OCI-LY3 (cell line): ENCODE measurements around the gene FBXO17.

Experiments
- H2AFZ ChIP-seq: fragments of 200-600, 300-600 bp; shearing (Covaris generic); 2 replicates; pipeline ENCODE4 v1.6.0; 2014; ENCODE audit warnings: antibody characterized with exemption, low read depth, low read length
- H3K27ac ChIP-seq: fragments of 200-600, 300-600 bp; sonication (generic); 2 replicates; pipeline ENCODE4 v1.5.1; 2014; ENCODE audit warnings: mild to moderate bottlenecking, low read length, moderate library complexity, mixed read lengths
- H3K27me3 ChIP-seq: fragments of 200-600, 300-600 bp; sonication (generic); 2 replicates; pipeline ENCODE4 v1.6.1; 2014; ENCODE audit warnings: low read depth, low read length, mixed read lengths
- H3K36me3 ChIP-seq: fragments of 200-600, 300-600 bp; sonication (generic); replicated peaks from 2 replicates; pipeline ENCODE3; 2014; ENCODE audit warnings: low read depth, low read length, mixed read lengths
- H3K4me1 ChIP-seq: fragments of 300-600, 200-600 bp; sonication (generic); 2 replicates; pipeline ENCODE4 v1.6.1; 2014; ENCODE audit warnings: low read length, mixed read lengths
- H3K4me2 ChIP-seq: fragments of 200-600, 300-600 bp; sonication (generic); 2 replicates; pipeline ENCODE4 v1.6.1; 2014; ENCODE audit warnings: low read length, mixed read lengths
- H3K4me3 ChIP-seq: fragments of 300-600, 200-600 bp; sonication (generic); 2 replicates; pipeline ENCODE4 v1.5.1; 2014; ENCODE audit warnings: antibody characterized with exemption, mild to moderate bottlenecking, low read length, moderate library complexity
- H3K79me2 ChIP-seq: fragments of 300-600, 200-600 bp; shearing (Covaris generic); 2 replicates; pipeline ENCODE4 v1.6.1; 2014; ENCODE audit warnings: mild to moderate bottlenecking, low read length, mixed read lengths
- H3K9ac ChIP-seq: fragments of 300-600, 200-600 bp; shearing (Covaris generic); 2 replicates; pipeline ENCODE4 v1.6.0; 2014; ENCODE audit warnings: mild to moderate bottlenecking, low read length, moderate library complexity
- H3K9me3 ChIP-seq: fragments of 200-600, 300-600 bp; shearing (Covaris generic); 2 replicates; pipeline ENCODE4 v1.6.1; 2014; ENCODE audit warnings: low read length, mixed read lengths; ENCODE audit not compliant: insufficient read depth
- H4K20me1 ChIP-seq: fragments of 200-600, 300-600 bp; sonication (generic); 2 replicates; pipeline ENCODE4 v1.6.1; 2016; ENCODE audit warnings: low read length, mixed read lengths; ENCODE audit not compliant: insufficient read depth
- CTCF ChIP-seq: fragments of 200-600, 300-600 bp; sonication (generic); IDR thresholded peaks from 2 replicates; pipeline ENCODE4 v1.5.1; 2014; ENCODE audit warnings: antibody characterized with exemption, low read length, low read depth
- EZH2phosphoT487 ChIP-seq: fragments of 200-600 bp; shearing (Covaris generic); IDR thresholded peaks from 2 replicates; pipeline ENCODE4 v1.6.1; 2018; ENCODE audit warnings: antibody characterized with exemption, mixed run types, low read depth

FBXO17 gene

GRCh38 chr19:38917921-38918491 is 57.5 kb downstream of the FBXO17 start:
- no peak overlapping the region for H3K4me2 ChIP-seq
- H3K4me3 ChIP-seq: no peak overlapping the region
- no peaks in the 10 kb centered on the region for H3K79me2 ChIP-seq
- no peaks in the 10 kb centered on the region for H3K27me3 ChIP-seq
- no peaks in the 10 kb centered on the region for H3K4me1 ChIP-seq
- peaks cover 20% of the 10 kb centered on the region for H3K36me3 ChIP-seq
- no peaks in the 10 kb centered on the region for H3K9me3 ChIP-seq
- H3K27ac ChIP-seq: no peak overlapping the region
- no peak overlapping the region for H3K9ac ChIP-seq
- H2AFZ ChIP-seq: no peak overlapping the region
- peak; percentile 9; the same call in 1 of the 2 replicates for TF ChIP-seq CTCF
- TF ChIP-seq EZH2phosphoT487: no peak
- no peaks in the 10 kb centered on the region for H4K20me1 ChIP-seq

- Histone ChIP-seq H3K9me3 (no peaks in the 10 kb centered on the region), H3K9ac (no peak overlapping the region), H2AFZ (no peak overlapping the region), H3K36me3 (peaks cover 20% of the 10 kb centered on the region), H3K4me3 (no peak overlapping the region), H4K20me1 (no peaks in the 10 kb centered on the region), H3K79me2 (no peaks in the 10 kb centered on the region), H3K4me1 (no peaks in the 10 kb centered on the region), H3K27ac (no peak overlapping the region), H3K27me3 (no peaks in the 10 kb centered on the region), H3K4me2 (no peak overlapping the region)
- TF ChIP-seq CTCF (no peak), EZH2phosphoT487 (no peak)
Observed at GRCh38 chr19:38917516-38917915, 58.0 kb downstream of the FBXO17 start.

GRCh38 chr19:38915329-38916321 is 59.9 kb downstream of the FBXO17 start:
- Histone ChIP-seq H3K27me3 (no peaks in the 10 kb centered on the region), H3K4me2 (no peak overlapping the region), H4K20me1 (no peaks in the 10 kb centered on the region), H3K9me3 (no peaks in the 10 kb centered on the region), H3K79me2 (no peaks in the 10 kb centered on the region), H3K4me1 (no peaks in the 10 kb centered on the region), H3K9ac (no peak overlapping the region), H3K4me3 (no peak overlapping the region), H3K27ac (no peak overlapping the region), H2AFZ (no peak overlapping the region), H3K36me3 (peaks cover 3% of the 10 kb centered on the region)
- TF ChIP-seq EZH2phosphoT487 (no peak), CTCF (no peak)

GRCh38 chr19:38913958-38914357 is 61.6 kb downstream of the FBXO17 start:
- no peak overlapping the region for H3K4me3 ChIP-seq
- no peak for TF ChIP-seq EZH2phosphoT487
- no peak for TF ChIP-seq CTCF
- H3K27ac ChIP-seq: no peak overlapping the region
- H3K9me3 ChIP-seq: no peaks in the 10 kb centered on the region
- no peak overlapping the region for H2AFZ ChIP-seq
- H3K27me3 ChIP-seq: no peaks in the 10 kb centered on the region
- no peak overlapping the region for H3K9ac ChIP-seq
- no peaks in the 10 kb centered on the region for H3K4me1 ChIP-seq
- no peaks in the 10 kb centered on the region for H4K20me1 ChIP-seq
- no peak overlapping the region for H3K4me2 ChIP-seq
- H3K79me2 ChIP-seq: no peaks in the 10 kb centered on the region
- no peaks in the 10 kb centered on the region for H3K36me3 ChIP-seq
